C4-2B (cell line): ENCODE measurements around the gene SESN1.

Experiments
- H3K27ac ChIP-seq: fragments of 450-650 bp; 2 replicates; pipeline ENCODE4 v1.5.1; 2017
- CTCF ChIP-seq: fragments of 450-650 bp; conservative IDR thresholded peaks from 2 replicates; pipeline ENCODE4 v1.5.1; 2017; ENCODE audit warnings: mild to moderate bottlenecking
- ZFX ChIP-seq: fragments of 450-650 bp; IDR thresholded peaks from 2 replicates; pipeline ENCODE4 v1.6.1; 2017

Gene SESN1

GRCh38 chr6:108940741-108941140, 153.9 kb downstream of the SESN1 start:
- H3K27ac ChIP-seq = no peak overlapping the region
- TF ChIP-seq ZFX (no peak), CTCF (no peak)

- TF ChIP-seq ZFX = no peak
- no peak for TF ChIP-seq CTCF
- no peak overlapping the region for H3K27ac ChIP-seq
Observed at GRCh38 chr6:108937170-108937569, 157.5 kb downstream of the SESN1 start.
